ENCODE data around the gene ME3. TPM values are rescaled to one million over a fixed set of nuclear protein-coding genes. Genes with fewer than 3 reads are reported as not detected.

The ME3 gene
- total RNA-seq, result 10 to 100 TPM; 13.8 to 20.3 TPM

- intact Hi-C loops (cut with DNase I), result no loop called here
- TF ChIP-seq CTCF (IDR thresholded peaks at IDR 0.05), result no peak
- no peaks in the 10 kb centered on the region for H3K9me3 ChIP-seq
- peaks cover 14% of the 10 kb centered on the region for H3K4me1 ChIP-seq
- H3K9ac ChIP-seq (ENCODE audit: low read depth in 2 of 2, low read length in 2 of 2), result peak within 1 kb of the TSS; percentile 86 to 95
- H3K4me3 ChIP-seq, result peak within 1 kb of the TSS; percentile 69
- no peaks in the 10 kb centered on the region for H3K27me3 ChIP-seq
- H3K27ac ChIP-seq, result peak within 1 kb of the TSS; percentile 89
- peak; percentile 71 for DNase-seq
- no peaks in the 10 kb centered on the region for H3K36me3 ChIP-seq
Measured at GRCh38 chr11:86672007-86672621, at the start of gene ME3. ME3 (minus strand) TSS chr11:86672616.

- Histone ChIP-seq H3K27me3 (no peaks in the 10 kb centered on the region), H3K27ac (no peak overlapping the region), H3K36me3 (no peaks in the 10 kb centered on the region), H3K9me3 (no peaks in the 10 kb centered on the region), H3K9ac (ENCODE audit: low read depth in 2 of 2, low read length in 2 of 2) (no peak overlapping the region), H3K4me1 (no peaks in the 10 kb centered on the region), H3K4me3 (no peak overlapping the region)
- intact Hi-C loops (cut with DNase I), result no loop called here
- no peak for TF ChIP-seq CTCF (IDR thresholded peaks at IDR 0.05)
- DNase-seq, result no peak
Measured at GRCh38 chr11:86722006-86722405, 49.6 kb upstream of the ME3 start.

- no peak for DNase-seq
- no peaks in the 10 kb centered on the region for H3K9me3 ChIP-seq
- no peak overlapping the region for H3K27ac ChIP-seq
- no peaks in the 10 kb centered on the region for H3K27me3 ChIP-seq
- no peak for TF ChIP-seq CTCF (IDR thresholded peaks at IDR 0.05)
- H3K9ac ChIP-seq (ENCODE audit: low read depth in 2 of 2, low read length in 2 of 2), result no peak overlapping the region
- no peaks in the 10 kb centered on the region for H3K36me3 ChIP-seq
- intact Hi-C loops (cut with DNase I), result no loop called here
- no peaks in the 10 kb centered on the region for H3K4me1 ChIP-seq
- H3K4me3 ChIP-seq, result no peak overlapping the region
Measured at GRCh38 chr11:86720546-86720945, 48.1 kb upstream of the ME3 start.

GRCh38 chr11:86719781-86720463, 47.5 kb upstream of the ME3 start:
- Histone ChIP-seq H3K4me1 (no peaks in the 10 kb centered on the region), H3K36me3 (no peaks in the 10 kb centered on the region), H3K9ac (ENCODE audit: low read depth in 2 of 2, low read length in 2 of 2) (no peak overlapping the region), H3K9me3 (no peaks in the 10 kb centered on the region), H3K27me3 (no peaks in the 10 kb centered on the region), H3K4me3 (no peak overlapping the region), H3K27ac (no peak overlapping the region)
- no peak for TF ChIP-seq CTCF (IDR thresholded peaks at IDR 0.05)
- no peak for DNase-seq
- intact Hi-C loops (cut with DNase I), result no loop called here

- no peak for TF ChIP-seq CTCF (IDR thresholded peaks at IDR 0.05)
- DNase-seq, result no peak
- Histone ChIP-seq H3K4me3 (no peak overlapping the region), H3K9me3 (no peaks in the 10 kb centered on the region), H3K27ac (no peak overlapping the region), H3K9ac (ENCODE audit: low read depth in 2 of 2, low read length in 2 of 2) (no peak overlapping the region), H3K4me1 (no peaks in the 10 kb centered on the region), H3K36me3 (no peaks in the 10 kb centered on the region), H3K27me3 (no peaks in the 10 kb centered on the region)
- intact Hi-C loops (cut with DNase I), result no loop called here
Measured at GRCh38 chr11:86718999-86719398, 46.6 kb upstream of the ME3 start.

Data from colonic mucosa (tissue), 4 donors.